Measurements from ENCODE around the gene KLHDC7B. TPM values are rescaled to one million over a fixed set of nuclear protein-coding genes. Genes with fewer than 3 reads are reported as not detected.

KLHDC7B gene
- total and polyA plus RNA-seq, 2 of the 13 experiments (the other 11 are each of a cell fraction or from before 2014, with no cell fraction given) = 0.11 TPM; not detected in 1

DNA sequence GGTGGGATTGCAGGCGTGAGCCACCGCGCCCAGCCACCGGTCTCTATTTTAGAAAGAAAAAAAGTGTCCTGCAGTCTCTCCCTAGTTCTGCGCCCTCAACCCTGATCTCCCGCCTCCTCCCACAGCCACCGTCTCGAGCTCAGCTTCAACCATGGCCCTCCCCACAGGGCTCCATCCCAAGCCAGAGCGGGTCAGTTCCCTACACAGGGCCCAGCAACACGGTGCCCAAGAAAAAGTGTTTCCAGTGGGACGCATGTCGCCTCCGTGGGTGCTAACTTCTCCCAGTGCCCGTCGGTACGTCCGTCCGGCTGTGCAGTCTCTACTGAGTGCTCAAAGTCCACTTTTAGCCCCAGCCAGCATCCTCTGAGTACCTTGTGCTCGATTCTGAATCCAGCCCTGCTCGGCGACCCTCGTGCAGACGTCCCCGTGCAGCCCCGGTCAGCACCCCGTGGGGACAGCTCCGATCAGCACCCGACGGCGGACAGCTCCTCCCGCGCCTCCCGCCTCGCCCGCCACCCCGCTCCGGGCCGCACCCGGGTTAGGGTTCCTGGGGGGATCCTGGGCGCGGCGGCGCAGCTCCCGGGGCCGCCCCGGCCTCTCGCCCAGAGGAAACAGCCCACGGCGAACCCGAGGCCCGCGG, 54.2 kb downstream of the KLHDC7B start (continued):
- TF ChIP-seq, protein P1, sequence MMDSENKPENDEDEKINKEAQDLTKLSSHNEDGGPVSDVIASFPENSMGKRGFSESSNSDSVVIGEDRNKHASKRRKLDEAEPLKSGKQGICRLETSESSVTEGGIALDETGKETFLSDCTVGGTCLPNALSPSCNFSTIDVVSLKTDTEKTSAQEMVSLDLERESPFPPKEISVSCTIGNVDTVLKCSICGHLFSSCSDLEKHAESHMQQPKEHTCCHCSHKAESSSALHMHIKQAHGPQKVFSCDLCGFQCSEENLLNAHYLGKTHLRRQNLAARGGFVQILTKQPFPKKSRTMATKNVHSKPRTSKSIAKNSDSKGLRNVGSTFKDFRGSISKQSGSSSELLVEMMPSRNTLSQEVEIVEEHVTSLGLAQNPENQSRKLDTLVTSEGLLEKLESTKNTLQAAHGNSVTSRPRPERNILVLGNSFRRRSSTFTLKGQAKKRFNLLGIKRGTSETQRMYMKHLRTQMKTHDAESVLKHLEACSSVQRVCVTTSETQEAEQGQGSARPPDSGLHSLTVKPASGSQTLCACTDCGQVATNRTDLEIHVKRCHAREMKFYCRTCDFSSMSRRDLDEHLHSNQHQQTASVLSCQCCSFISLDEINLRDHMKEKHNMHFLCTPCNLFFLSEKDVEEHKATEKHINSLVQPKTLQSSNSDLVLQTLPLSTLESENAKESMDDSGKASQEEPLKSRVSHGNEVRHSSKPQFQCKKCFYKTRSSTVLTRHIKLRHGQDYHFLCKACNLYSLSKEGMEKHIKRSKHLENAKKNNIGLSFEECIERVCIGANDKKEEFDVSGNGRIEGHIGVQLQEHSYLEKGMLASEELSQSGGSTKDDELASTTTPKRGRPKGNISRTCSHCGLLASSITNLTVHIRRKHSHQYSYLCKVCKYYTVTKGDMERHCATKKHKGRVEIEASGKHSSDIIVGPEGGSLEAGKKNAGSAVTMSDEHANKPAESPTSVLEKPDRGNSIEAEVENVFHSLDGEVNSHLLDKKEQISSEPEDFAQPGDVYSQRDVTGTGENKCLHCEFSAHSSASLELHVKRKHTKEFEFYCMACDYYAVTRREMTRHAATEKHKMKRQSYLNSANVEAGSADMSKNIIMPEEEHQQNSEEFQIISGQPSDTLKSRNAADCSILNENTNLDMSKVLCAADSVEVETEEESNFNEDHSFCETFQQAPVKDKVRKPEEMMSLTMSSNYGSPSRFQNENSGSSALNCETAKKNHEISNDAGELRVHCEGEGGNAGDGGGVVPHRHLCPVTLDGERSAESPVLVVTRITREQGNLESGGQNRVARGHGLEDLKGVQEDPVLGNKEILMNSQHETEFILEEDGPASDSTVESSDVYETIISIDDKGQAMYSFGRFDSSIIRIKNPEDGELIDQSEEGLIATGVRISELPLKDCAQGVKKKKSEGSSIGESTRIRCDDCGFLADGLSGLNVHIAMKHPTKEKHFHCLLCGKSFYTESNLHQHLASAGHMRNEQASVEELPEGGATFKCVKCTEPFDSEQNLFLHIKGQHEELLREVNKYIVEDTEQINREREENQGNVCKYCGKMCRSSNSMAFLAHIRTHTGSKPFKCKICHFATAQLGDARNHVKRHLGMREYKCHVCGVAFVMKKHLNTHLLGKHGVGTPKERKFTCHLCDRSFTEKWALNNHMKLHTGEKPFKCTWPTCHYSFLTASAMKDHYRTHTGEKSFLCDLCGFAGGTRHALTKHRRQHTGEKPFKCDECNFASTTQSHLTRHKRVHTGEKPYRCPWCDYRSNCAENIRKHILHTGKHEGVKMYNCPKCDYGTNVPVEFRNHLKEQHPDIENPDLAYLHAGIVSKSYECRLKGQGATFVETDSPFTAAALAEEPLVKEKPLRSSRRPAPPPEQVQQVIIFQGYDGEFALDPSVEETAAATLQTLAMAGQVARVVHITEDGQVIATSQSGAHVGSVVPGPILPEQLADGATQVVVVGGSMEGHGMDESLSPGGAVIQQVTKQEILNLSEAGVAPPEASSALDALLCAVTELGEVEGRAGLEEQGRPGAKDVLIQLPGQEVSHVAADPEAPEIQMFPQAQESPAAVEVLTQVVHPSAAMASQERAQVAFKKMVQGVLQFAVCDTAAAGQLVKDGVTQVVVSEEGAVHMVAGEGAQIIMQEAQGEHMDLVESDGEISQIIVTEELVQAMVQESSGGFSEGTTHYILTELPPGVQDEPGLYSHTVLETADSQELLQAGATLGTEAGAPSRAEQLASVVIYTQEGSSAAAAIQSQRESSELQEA (CRISPR knock-in tag; IDR thresholded peaks at IDR 0.05; ENCODE audit: not compliant biosample characterization) = peak; percentile 99
- TF ChIP-seq, protein P2, sequence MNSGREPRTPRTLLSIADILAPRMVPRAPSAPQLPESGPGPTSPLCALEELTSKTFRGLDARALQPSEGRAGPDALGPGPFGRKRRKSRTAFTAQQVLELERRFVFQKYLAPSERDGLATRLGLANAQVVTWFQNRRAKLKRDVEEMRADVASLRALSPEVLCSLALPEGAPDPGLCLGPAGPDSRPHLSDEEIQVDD (CRISPR knock-in tag; IDR thresholded peaks at IDR 0.05; ENCODE audit: borderline replicate concordance) = peak; percentile 99
- TF ChIP-seq TOE1 (CRISPR knock-in tag; IDR thresholded peaks at IDR 0.05) (peak; percentile 93; the same call in 1 of the 2 replicates), SYNCRIP (IDR thresholded peaks at IDR 0.05; ENCODE audit: insufficient read depth, low read depth, low read length) (no peak), ZBTB8A (CRISPR knock-in tag; IDR thresholded peaks at IDR 0.05; ENCODE audit: borderline replicate concordance, low read depth) (no peak), TRIM24 (CRISPR knock-in tag; IDR thresholded peaks at IDR 0.05) (no peak), NR2F6 (IDR thresholded peaks at IDR 0.05) (no peak), NR2F6 (CRISPR knock-in tag; IDR thresholded peaks at IDR 0.05) (peak; percentile 79), CBX2 (IDR thresholded peaks at IDR 0.05; ENCODE audit: low read depth, low read length) (no peak), CBX2 (CRISPR knock-in tag; IDR thresholded peaks at IDR 0.05; ENCODE audit: low read depth) (peak; percentile 67; the same call in 1 of the 2 replicates), EP300 (IDR thresholded peaks at IDR 0.05; ENCODE audit: low read depth in 2 of 2, low read length in 2 of 2) (no peak), EP300 (CRISPR knock-in tag; IDR thresholded peaks at IDR 0.05; ENCODE audit: borderline replicate concordance) (peak; percentile 69), ZNF782 (CRISPR knock-in tag; IDR thresholded peaks at IDR 0.05; ENCODE audit: borderline replicate concordance) (peak; percentile 98; the same call in 1 of the 2 replicates), ZNF7 (CRISPR knock-in tag; IDR thresholded peaks at IDR 0.05) (peak; percentile 89), EHMT2 (IDR thresholded peaks at IDR 0.05; ENCODE audit: borderline replicate concordance, low read depth, low read length) (peak; percentile 96), SIX4 (CRISPR knock-in tag; IDR thresholded peaks at IDR 0.05) (peak; percentile 94), ZNF562 (CRISPR knock-in tag; IDR thresholded peaks at IDR 0.05; ENCODE audit: borderline replicate concordance) (peak; percentile 74; the same call in 1 of the 2 replicates)
- TF ChIP-seq, protein P3, sequence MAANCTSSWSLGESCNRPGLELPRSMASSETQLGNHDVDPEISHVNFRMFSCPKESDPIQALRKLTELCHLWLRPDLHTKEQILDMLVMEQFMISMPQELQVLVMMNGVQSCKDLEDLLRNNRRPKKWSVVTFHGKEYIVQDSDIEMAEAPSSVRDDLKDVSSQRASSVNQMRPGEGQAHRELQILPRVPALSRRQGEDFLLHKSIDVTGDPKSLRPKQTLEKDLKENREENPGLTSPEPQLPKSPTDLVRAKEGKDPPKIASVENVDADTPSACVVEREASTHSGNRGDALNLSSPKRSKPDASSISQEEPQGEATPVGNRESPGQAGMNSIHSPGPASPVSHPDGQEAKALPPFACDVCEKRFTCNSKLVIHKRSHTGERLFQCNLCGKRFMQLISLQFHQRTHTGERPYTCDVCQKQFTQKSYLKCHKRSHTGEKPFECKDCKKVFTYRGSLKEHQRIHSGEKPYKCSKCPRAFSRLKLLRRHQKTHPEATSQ (CRISPR knock-in tag; IDR thresholded peaks at IDR 0.05; ENCODE audit: borderline replicate concordance) = peak; percentile 64; the same call in 1 of the 2 replicates
- TF ChIP-seq, protein P4, sequence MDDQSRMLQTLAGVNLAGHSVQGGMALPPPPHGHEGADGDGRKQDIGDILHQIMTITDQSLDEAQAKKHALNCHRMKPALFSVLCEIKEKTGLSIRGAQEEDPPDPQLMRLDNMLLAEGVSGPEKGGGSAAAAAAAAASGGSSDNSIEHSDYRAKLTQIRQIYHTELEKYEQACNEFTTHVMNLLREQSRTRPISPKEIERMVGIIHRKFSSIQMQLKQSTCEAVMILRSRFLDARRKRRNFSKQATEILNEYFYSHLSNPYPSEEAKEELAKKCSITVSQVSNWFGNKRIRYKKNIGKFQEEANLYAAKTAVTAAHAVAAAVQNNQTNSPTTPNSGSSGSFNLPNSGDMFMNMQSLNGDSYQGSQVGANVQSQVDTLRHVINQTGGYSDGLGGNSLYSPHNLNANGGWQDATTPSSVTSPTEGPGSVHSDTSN (CRISPR knock-in tag; IDR thresholded peaks at IDR 0.05; ENCODE audit: borderline replicate concordance) = peak; percentile 99
